Activated CD4-positive, alpha-beta T cell treated with anti-CD3 and anti-CD28 coated beads, Interleukin-2, amount 50 U/mL, for 1 hour (primary cell): Measurements from ENCODE around the gene PHACTR4.
"Not testable (repeated sequence)": the region's sequence is repeated elsewhere in the genome, so short reads cannot be mapped to it uniquely, and the experiment has no call there.

ENCODE experiments used
- DNase-seq: peaks from one replicate; pipeline ENCODE4 v3.0.0-alpha.2; 2020

Gene PHACTR4

DNA sequence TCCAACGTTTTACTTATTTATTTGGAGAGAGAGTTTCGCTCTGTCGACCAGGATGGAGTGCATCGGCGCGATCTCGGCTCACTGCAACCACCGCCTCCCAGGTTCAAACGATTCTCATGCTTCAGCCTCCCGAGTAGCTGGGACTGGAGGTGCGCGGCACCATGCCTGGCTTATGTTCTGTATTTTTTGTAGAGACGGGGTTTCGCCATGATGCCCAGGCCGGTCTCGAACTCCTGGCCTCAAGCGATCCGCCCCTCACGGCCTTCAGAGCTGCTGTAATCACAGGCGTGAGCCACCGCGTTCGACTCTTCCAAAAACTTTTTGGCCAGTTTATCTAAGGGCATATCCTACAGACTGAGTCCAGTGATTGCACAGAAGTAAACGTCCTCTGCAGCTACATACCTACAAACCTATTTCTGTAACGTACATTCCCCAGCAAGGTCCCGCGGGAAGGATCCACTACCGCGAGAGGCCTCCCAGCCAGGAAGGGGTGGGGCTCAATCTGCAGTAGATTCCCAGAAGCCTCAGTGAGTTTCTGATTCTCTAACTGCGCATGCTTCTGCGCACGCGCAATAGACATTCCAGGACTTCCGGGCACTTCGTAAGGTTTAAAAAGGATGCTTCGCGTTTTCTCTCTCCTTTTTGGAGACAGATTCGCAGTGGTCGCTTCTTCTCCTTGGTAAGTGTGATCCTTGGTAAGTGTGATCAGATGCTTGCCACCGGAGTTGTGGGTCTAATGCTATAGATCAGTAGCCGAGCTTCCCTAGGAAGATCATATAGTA lies 136.1 kb downstream of the PHACTR4 start, which contains the start of gene RCC1:
RCC1 (plus strand) TSS at position 638 of the 782 bp plus-strand sequence. CDS start 23,824 bp downstream, outside the sequence.
- DNase-seq: peak; percentile 92

DNA sequence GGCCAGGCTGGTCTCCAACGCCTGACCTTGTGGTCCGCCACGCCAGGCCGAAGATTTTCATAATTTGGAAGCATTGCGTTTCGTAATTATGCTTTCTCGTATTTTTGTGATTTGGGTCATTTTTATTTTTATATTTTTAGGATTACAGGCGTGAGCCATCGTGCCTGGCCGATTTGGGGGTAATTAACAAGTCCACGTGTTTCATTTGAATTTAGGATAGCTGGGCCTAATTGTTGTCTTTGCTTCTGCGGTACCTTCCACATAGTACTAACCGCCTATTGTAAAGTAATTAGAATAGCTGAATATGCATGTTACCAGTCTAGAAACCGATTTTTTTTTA lies 137.3 kb downstream of the PHACTR4 start:
- DNase-seq: no peak

DNA sequence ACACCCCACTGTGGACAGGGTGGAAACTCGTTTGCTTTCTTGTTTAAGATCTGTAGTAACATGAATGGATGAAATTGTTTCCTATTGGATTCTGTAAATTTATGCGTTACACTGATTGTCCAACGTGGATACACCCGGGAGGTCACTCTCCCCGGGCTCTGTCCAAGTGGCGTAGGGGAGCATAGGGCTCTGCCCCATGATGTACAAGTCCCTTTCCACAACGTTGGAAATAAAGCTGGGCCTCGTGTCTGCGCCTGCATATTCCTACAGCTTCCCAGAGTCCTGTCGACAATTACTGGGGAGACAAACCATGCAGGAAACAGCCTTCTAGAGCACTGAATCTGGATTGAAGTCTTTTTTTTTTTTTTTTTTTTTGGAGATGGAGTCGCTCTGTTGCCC lies 137.7 kb downstream of the PHACTR4 start:
- no peak for DNase-seq

DNA sequence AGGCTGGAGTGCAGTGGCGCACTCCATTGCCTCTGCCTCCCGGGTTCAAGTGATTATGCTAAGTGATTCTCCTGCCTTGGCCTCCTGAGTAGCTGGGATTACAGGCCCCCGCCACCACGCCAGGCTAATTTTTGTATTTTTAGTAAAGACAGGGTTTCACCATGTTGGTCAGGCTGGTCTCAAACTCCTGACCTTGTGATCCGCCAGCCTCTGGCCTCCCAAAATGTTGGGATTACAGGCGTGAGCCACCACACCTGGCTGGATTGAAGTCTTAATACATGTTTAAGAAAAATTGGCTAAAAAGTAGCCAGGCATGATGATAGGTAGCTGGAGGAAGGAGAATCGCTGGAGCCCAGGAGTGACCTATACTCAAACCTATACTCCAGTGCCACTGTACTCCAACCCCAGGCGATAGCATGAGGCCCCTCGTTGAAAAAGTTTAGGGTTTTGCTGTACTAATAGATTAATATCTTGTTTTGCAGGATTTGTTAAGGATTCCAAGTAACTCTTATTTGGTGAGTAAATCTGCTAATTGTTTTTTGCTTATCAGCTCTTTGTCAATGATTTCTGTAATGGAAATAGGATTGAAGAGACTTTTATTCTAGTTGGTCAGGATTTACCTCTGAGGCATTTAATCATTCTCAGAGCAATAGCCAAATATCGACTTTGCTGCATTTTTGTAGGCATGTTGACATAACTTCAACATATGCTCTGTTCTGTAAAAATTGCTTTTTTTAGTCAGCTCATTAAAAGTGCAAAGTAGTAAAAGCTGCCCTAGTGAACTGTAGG lies 138.3 kb downstream of the PHACTR4 start:
- DNase-seq: no peak

DNA sequence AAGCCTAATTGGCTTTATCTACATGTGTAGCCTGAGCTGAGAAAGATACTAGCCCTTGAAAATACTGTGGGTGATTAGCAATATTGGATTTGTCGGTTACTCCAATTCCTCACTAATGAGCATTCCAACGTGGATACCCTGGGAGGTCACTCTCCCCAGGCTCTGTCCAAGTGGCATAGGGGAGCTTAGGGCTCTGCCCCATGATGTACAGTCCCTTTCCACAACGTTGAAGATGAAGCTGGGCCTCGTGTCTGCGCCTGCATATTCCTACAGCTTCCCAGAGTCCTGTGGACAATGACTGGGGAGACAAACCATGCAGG lies 138.9 kb downstream of the PHACTR4 start:
- no peak for DNase-seq

DNA sequence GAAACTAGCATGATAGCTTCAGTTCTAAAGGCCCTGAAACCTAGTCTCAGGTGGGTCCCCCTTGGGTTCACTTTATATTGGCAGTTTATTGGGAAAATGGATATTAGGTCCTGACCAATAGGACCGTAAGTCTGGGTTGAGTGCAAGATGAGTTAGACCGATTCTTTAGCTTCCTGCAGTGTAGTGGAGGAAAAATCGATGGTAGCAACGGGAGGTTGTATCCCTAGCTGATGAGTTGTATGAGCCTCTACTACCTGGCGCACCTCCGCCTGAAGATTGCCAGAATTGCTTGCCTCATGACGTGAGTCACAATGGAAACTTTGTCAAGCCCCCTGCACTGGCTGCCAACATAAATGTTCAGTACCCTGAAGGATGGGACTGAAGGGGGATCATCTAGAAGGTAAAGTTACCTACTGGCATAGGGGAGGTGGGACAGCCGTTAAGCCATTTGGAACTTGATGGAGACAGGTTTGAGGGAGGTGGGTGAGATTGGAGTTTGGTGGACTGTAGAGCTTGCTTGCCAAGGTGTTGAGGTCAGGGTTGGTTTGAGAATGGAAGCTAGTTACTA lies 140.2 kb downstream of the PHACTR4 start:
- DNase-seq: peak; percentile 30

DNA sequence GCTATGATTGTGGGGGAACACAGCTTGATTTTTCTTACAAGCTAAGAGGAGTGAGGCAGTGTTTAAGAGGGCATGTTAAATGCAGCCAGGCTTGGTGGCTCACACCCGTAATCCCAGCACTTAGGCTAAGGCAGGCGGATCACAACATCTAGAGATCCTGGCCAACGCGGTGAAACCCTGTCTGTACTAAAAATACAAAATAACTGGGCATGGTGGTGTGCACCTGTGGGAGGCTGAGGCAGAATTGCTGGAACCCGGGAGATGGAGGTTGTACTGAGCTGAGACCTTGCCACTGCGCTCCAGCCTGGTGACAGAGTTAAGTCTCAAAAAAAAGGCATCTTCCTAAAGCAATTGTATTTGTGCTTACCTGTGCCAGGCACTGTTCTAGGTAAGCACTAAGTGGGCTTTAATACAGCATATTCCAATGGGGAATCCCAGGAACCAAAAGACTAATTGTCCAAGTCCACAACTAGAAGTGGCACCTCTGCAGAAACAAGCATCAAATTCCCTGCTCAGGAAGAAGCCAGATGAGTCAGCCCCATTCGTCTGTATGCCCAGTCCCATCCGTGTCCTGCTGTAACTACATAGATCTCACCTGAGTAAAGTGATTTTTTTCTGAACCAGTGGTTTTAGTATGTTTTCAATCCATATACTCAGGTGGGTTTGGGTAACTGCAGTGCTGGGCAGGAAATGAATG lies 140.9 kb downstream of the PHACTR4 start:
- no peak for DNase-seq

DNA sequence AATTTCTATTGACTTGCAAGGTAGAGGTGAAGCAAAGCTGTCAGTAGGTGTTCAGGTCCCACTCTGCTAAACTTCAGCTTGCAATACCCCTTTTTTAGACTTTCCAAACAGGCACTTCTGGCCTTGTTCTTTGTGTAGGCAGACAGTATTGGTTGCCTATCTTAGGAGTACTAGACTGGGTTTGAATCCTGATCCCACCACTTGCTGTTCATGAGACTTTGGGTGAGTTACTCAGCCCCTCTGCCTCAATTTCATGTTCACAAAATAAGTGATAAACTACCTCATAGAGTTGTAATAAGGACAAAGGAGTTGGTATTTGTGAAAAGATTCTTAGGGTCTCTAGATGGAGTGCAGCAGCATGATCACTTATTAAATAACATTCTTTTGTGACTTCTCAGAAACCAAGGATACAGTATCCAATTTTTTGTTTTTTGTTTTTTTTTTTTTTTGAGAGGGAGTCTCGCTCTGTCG lies 141.5 kb downstream of the PHACTR4 start:
- DNase-seq: no peak

DNA sequence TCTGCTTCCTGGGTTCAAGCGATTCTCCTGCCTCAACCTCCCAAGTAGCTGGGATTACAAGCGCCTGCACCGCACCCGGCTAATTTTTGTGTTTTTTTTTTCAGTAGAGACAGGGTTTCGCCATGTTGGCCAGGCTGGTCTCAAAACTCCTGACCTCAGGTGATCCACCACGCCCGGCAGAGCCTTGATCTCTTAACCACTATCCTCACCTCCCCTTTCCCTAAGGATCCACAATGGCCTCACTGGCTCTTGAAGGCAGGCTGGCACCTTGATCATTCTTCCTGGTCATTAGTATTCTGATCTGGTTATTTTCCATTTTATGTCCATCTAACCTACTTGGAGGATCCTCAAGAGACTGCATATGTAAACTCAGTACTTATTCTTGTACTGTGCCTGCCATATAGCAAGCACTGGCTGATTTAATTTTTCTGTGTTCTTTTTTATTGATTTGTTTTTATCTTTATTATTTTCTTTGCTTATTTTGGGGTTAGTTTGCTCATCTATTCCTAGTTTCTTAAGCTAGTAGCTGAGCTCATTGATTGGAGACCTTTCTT lies 142.6 kb downstream of the PHACTR4 start:
- no peak for DNase-seq

DNA sequence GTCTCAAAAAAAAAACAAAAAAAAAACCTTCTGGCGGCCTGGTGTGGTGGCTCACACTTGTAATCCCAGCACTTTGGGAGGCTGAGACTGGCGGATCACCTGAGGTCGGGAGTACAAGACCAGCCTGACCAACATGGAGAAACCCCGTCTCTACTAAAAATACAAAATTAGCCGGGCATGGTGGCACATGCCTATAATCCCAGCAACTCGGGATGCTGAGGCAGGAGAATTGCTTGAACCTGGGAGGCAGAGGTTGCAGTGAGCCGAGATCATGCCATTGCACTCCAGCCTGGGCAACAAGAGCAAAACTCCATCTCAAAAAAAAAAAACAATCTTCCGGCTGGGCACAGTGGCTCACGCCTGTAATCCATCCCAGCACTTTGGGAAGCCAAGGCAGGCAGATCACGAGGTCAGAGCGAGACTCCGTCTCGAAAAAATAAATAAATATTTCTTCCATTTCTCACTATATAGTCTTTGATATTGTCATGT lies 144.9 kb downstream of the PHACTR4 start:
- DNase-seq: not testable (repeated sequence)

DNA sequence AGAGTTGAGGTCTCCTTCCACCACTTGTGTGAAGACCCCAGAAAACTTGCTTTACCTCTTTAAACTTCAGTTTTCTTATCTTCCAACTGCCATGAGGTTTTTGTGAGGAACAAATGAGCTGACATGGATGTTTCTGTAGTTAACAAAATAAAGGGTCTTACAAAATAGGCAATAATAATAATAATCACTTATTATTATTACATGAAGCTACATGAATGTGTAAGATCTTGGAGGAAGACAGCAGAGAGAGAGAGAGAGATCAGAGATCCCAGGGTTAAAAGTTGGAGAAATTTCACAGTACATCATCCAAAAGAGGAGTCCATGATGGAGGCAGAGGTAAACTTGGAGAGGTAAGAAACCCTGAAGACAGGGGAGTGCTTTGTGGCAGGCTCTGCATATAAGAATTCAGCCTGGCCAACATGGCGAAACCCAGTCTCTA lies 147.0 kb downstream of the PHACTR4 start:
- DNase-seq: no peak

DNA sequence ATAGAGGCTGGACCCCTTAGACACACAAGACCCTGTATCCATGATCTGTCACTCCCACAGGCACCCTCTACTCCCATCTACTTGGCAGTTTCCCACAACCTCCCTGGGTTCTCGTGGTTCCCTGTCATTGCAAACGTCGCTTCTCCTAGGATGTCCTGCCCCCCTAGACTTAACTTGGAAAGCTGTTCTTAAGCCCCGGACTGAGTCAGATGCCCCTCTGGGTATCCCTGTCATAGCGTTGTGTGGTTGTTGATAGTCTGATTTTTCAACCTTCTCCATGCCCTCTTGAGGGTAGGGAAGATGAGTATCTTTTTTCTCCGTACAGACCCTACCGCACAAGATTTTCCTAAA lies 148.1 kb downstream of the PHACTR4 start:
- DNase-seq: no peak

DNA sequence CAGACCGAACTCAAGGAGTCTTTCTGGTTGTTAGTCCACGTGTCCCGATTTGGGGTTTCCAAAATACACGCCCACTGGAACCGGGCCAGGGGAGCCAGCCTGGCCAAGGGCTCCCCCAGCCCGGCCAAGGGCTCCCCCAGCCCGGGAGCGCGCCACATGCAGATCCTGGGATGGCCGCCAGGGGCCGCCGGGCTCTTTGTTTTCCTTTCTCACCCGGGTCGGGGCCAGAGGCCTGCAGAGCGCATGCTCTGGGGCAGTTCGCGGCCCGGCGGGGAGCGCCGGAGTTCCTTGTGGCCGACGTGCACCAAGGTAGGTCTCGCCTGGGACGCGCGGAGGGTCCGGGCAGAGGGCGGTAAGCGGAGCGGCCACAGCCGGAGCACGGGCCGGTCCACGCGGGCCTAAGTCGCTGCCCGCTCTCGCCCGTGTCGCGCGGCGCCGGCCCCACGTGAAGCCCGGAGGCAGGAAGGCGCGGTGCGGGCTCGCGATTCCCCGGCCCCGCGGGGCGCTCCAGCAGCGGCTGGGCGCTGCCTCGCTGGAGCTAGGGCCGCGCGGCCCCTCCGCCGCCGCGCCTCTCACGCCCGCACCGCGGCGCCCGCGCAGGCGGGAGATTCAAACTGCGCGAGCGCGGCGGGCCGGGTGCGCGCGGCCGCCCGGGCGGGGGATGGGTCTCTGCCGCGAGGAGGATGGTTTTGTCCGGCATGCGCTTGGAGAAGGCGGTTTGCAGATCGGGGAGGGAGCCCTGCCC lies 148.6 kb downstream of the PHACTR4 start:
- DNase-seq: peak; percentile 87

DNA sequence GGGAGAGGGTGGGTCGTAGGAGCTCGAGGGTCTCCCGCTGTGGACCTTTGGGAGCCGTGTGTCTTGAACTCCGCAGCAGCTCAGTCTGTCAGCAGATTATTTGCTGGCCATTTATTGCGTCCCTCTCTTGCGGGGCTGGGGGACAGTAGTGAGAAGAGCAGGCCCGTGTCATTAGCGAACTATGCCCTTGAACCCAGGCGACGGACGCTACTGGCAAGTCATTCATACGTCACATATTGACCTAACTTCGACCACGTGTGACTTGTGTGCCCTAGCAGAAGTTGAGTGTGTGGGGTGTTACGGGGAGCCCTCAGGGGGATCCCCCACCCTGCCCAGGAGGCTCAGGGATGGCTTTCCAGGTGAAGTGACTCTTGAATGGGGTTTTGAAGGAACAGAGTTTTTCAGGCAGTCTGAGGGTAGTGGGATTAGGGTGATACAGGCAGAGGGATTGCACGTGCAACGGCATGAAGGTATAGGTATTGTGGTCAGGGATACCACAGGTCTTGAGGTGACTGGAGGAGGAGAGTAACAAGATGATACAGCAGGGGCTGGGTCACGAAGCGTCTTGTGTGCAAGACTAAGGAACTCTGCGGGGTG lies 149.3 kb downstream of the PHACTR4 start:
- no peak for DNase-seq

DNA sequence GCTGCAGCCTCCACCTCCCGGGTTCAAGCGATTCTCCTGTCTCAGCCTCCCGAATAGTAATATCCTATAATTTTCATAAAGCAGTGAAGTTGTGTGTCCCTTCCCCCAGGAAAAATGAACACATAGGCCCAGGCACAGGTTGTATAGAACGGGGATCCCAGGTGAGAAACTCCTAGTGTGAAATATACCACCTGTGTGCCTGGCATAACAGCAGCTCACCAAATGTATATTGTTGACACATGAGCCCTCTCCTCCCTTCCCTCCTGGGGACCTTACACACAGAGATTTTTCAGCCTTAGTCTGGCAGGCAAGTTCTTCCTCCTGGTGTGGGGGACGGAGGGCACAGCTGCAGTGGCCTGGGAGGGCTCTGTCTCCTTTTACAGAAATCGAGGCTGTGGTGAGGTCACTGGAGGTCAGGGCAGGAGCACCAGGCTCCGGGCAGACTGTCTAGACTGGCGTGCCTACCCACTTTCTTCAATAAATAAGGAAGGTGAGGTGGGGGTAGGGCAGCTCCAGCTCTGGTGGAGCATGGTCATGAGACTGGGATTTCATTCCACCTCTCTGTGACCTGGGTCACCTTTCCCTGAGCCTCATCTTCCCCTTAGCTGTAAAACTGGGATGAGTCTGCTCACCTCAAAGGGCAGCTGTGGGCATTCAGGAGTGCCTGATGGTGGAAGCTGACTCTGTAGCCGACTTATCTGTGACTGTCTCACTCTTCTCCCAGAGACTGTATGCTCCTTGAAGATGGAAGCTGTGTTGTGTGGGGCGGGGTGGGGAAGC lies 150.6 kb downstream of the PHACTR4 start:
- no peak for DNase-seq

DNA sequence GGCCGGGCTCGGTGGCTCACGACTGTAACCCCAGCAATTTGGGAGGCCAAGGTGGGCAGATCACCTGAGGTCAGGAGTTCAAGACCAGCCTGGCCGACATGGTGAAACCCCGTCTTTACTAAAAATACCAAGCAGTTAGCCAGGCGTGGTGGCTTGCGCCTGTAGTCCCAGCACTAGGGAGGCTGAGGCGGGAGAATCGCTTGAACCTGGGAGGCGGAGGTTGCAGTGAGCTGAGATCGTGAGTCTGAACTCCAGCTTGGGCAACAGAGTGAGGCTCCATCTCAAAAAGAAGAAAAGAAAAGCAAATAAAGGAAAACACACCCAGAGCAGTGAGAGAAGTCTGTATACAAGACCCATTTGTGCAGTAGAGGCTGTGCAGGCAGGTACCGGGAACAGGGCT lies 151.3 kb downstream of the PHACTR4 start:
- not testable (repeated sequence) for DNase-seq

DNA sequence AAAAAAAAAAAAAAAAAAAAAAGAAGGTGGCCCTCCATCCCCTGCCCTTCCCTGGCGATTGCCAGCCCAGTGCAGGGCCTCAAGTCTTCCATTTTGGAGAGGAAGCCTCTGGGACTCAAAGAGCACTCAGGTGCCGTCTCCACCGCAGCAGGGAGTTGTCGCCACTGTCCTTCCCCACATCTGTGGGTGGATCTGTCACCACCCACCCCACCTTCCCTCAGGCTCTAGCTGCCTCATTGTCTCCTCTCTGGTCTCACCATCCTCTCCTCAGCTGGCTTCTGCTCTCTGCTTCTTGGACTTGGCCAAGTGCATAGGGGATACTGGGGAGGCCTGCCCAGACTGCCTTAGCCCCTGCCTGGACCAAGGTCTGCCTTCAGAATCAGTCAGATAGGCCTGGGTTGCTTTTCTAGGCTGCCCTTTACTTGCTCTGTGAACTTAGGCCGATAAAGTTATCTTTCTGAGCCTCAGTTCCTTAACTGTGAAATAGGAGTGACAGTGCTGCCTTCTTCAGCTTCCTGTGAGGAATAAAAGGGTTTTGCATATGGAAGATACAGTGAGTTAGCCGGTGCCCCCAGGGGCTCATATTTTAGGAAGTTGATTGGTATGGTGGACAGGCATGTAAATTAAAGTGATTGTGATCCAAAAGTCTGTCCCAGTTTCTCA lies 152.1 kb downstream of the PHACTR4 start:
- DNase-seq: no peak

DNA sequence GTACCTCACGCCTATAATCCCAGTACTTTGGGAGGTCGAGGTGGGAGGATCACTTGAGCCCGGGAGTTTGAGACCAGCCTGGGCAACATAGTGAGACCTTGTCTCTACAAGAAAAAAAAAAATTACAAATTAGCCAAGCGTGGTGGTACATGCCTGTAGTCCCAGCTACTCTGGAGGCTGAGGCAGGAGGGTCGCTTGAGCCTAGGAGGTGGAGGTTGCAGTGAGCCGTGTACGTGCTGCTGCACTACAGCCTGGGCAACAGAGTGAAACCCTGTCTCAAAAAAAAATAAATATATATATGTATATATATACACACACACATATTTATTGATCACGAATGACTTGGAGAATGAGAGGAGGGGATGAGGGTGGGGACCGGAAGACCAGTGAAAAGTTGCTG lies 153.0 kb downstream of the PHACTR4 start:
- not testable (repeated sequence) for DNase-seq

DNA sequence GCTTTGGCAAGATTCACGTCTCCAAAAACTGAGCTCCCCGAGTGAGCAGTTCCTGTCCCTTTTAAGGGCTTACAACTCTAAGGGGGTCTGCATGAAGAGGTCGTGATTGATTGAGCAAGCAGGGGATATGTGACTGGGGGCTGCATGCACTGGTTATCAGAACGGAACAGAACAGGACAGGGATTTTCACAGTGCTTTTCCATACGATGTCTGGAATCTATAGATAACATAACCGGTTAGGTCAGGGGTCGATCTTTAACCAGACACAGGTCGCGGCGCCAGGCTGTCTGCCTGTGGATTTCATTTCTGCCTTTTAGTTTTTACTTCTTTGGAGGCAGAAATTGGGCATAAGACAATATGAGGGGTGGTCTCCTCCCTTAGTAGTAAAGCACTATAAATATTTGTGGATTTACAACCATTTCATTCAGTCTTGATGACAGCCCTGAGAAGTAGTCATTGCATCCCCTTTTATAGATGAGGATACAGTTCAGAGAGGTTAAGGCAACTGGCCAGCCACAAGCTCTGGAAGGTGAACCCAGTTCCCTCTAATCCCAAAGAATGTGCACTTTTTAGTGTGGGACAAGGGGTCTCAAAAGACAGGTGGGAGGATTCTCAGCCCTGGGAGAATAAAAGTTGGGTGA lies 155.6 kb downstream of the PHACTR4 start:
- not testable (repeated sequence) for DNase-seq

DNA sequence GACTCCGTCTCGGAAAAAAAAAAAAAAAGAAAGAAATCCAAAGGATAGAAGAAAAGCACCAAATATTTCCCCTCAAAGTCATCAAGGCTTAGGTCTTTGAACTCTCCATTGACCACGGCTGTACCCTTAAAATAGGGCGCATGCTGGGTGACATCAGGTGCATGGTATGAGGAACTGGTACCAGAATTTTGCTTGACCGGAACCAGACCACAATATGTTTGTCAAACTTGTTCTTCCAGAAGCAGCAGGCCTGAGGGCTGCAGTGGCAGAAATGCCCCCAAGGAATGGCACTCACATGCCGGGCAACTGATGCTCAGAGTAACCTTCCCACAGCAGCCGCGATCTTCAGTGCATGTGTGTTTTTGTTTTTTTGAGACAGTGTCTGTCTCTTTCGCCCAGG lies 157.3 kb downstream of the PHACTR4 start:
- no peak for DNase-seq
